Panc1 (cell line): Measurements from ENCODE around the gene ZNF579. TPM values are rescaled to one million over a fixed set of nuclear protein-coding genes. Genes with fewer than 3 reads are reported as not detected.
A peak's percentile ranks its signal among the peaks of the same experiment; 100 is the strongest.
"Not testable (repeated sequence)": the region's sequence is repeated elsewhere in the genome, so short reads cannot be mapped to it uniquely, and the experiment has no call there.

Source experiments
- ATAC-seq: fragments of 200-7000 bp; cut with Tn5 transposase; 2 replicates; pipeline ENCODE4 v1.9.1; 2020; ENCODE audit warnings: mild to moderate bottlenecking, moderate library complexity
- BruUV-seq: library from RNA; stranded (reverse); fragments of 400-500 nt; replicated peaks from 2 replicates; lab custom pipeline; 2021; lab: Mats Ljungman, UMichigan
- CTCF ChIA-PET: fragments of 300-600 bp; sonication (Branson Sonifier 250); formaldehyde crosslinking; loops from one replicate; lab custom pipeline; 2022; ENCODE audit warnings: antibody characterized with exemption; lab: Charles Lee
- POLR2A ChIA-PET: fragments of 300-600 bp; sonication (Branson Sonifier 250); formaldehyde crosslinking; loops from one replicate; lab custom pipeline; 2022; ENCODE audit warnings: antibody characterized with exemption; lab: Charles Lee
- DNase-seq: peaks from one replicate; pipeline ENCODE4 v3.0.0-alpha.2; 2010; ENCODE audit warnings: low read depth, low spot score
- H3K27ac ChIP-seq: 2 replicates; pipeline ENCODE4 v1.5.1; 2011; ENCODE audit warnings: mild to moderate bottlenecking, low read length, inconsistent platforms
- H3K27me3 ChIP-seq: fragments of 200-500 bp; sonication (Bioruptor generic); 2 replicates; pipeline ENCODE4 v1.6.0; 2014; ENCODE audit warnings: low read length, inconsistent platforms; ENCODE audit not compliant: control insufficient read depth, insufficient read depth
- H3K36me3 ChIP-seq: fragments of 200-500 bp; sonication (Bioruptor generic); 2 replicates; pipeline ENCODE4 v1.5.1; 2014; ENCODE audit warnings: inconsistent platforms, mild to moderate bottlenecking, low read length, moderate library complexity; ENCODE audit not compliant: control insufficient read depth, insufficient read depth
- H3K4me1 ChIP-seq: 2 replicates; pipeline ENCODE4 v1.5.1; 2011; ENCODE audit warnings: inconsistent platforms, mild to moderate bottlenecking, low read length, moderate library complexity; ENCODE audit not compliant: control insufficient read depth, insufficient read depth
- H3K4me3 ChIP-seq, 2 experiments: 2 replicates each; pipeline ENCODE4 v1.5.1; 2011 to 2012; ENCODE audit warnings: low read depth in 2 of 2, low read length in 2 of 2, mild to moderate bottlenecking in 2 of 2, inconsistent platforms in 1 of 2, moderate library complexity in 1 of 2
- H3K9me3 ChIP-seq: fragments of 200-500 bp; sonication (Bioruptor generic); 2 replicates; pipeline ENCODE4 v1.5.1; 2014; ENCODE audit warnings: low read depth, mild to moderate bottlenecking, inconsistent platforms, low read length, moderate library complexity; ENCODE audit not compliant: control insufficient read depth, insufficient read depth
- POLR2AphosphoS5 ChIP-seq: IDR thresholded peaks from 2 replicates; pipeline ENCODE4 v1.6.1; 2012; ENCODE audit warnings: mild to moderate bottlenecking, low read depth, low read length, moderate library complexity
- SIN3A ChIP-seq: IDR thresholded peaks from 2 replicates; pipeline ENCODE4 v1.6.1; 2012; ENCODE audit warnings: low read depth, mild to moderate bottlenecking, low read length, moderate library complexity, borderline replicate concordance; ENCODE audit not compliant: insufficient read depth
- TCF7L2 ChIP-seq: IDR thresholded peaks from 2 replicates; pipeline ENCODE4 v1.6.1; 2011; ENCODE audit warnings: mild to moderate bottlenecking, low read depth, low read length, inconsistent platforms
- in situ Hi-C: cut with HindIII; loops from 2 replicates; pipeline ENCODE4 v1.10.0; 2016; ENCODE audit warnings: low sequenced_read_pairs, low pct_unique_long_range_greater_than_20kb
- intact Hi-C: fragments of 100-400 bp; cut with micrococcal nuclease; formaldehyde crosslinking; loops from one replicate; pipeline ENCODE4 v1.10.0; 2022; ENCODE audit not compliant: unreplicated experiment
- total RNA-seq: library from RNA; stranded (reverse); gene quantifications from one replicate; pipeline ENCODE4 v1.2.1, GENCODE V29; 2021; ENCODE audit not compliant: unreplicated experiment
- TF ChIP-seq, protein P1 (sequence below), 2 experiments: IDR thresholded peaks; 2 replicates each; pipeline ENCODE4 v1.6.1; 2011 to 2012; ENCODE audit warnings: low read depth in 2 of 2, control low read depth in 1 of 2, low read length in 1 of 2, mild to moderate bottlenecking in 1 of 2, moderate library complexity in 1 of 2; ENCODE audit not compliant: insufficient read depth in 1 of 2
- TF ChIP-seq, protein P2 (sequence below): fragments of 450-650 bp; IDR thresholded peaks from 2 replicates; pipeline ENCODE4 v1.5.1; 2017; ENCODE audit warnings: mild to moderate bottlenecking

Gene ZNF579
- total RNA-seq, 1 experiment from 2014 or later: 39.5 TPM

DNA sequence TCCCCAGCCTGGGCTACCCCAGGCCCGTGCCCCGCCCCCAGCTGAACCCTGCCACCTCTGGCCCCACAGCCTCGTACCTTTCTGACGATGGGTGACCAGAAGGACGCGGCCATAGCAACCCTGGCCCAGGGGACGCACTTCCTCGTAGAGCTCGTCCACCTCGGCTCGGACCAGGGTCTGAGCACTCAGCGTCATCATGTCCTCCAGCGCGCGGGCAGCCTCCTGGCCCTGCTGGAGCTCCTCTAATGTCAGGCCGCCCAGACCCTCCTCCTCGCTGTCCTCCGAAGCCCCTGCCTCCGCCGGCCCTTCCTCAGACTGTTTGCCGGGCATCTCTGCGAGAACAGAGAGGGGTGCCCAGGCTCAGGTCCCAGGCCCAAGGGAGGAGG lies 44.7 kb downstream of the ZNF579 start:
- BruUV-seq: no TSS peak
- CTCF ChIA-PET: no interaction called here
- intact Hi-C loops: no loop called here

DNA sequence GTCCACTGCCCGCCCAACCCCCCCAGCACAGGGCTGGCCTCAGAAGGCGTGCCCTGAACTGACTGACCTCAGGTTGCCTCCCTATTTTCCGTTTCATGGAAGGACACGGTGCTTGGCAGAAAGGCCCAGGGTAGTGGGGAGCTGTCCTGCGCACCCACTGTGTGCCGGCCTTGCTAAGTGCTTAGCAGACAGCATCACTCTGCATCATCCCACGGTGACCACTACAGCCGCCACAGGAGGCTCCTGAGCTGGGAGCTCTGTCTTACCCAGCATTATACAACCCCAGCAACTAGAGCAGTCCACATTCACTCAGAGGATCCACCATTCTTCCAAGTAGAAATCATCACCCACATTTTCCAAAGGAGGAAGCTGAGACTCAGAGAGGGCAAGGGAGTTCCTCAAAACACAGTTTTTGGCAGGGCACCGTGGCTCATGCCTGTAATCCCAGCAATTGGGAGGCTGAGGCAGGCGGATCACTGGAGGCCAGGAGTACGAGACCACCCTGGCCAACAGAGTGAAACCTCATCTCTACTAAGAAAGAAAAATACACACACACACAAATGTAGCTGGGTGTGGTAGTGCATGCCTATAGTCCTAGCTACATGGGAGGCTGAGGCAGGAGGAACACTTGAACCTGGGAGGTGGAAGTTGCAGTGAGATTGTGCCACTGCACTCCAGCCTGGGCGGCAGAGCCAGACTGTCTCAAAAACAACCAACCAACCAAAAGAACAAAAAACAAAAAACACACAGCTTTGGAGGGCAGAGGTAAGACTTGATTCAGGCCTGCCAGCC lies 45.3 kb downstream of the ZNF579 start:
- ATAC-seq (peak; percentile 57; the same call in 1 of the 2 replicates), DNase-seq (no peak)
- ChIA-PET POLR2A (interaction anchor here (0.7 kb wide), 1 partner anchor 9 kb away, joined by 4 read pairs; no protein-coding TSS in a partner anchor), CTCF (interaction anchor here (0.5 kb wide), 1 partner anchor 89 kb away, joined by 6 read pairs; the partner anchor contains the start of gene ZNF784)
- TF ChIP-seq, protein P1, sequence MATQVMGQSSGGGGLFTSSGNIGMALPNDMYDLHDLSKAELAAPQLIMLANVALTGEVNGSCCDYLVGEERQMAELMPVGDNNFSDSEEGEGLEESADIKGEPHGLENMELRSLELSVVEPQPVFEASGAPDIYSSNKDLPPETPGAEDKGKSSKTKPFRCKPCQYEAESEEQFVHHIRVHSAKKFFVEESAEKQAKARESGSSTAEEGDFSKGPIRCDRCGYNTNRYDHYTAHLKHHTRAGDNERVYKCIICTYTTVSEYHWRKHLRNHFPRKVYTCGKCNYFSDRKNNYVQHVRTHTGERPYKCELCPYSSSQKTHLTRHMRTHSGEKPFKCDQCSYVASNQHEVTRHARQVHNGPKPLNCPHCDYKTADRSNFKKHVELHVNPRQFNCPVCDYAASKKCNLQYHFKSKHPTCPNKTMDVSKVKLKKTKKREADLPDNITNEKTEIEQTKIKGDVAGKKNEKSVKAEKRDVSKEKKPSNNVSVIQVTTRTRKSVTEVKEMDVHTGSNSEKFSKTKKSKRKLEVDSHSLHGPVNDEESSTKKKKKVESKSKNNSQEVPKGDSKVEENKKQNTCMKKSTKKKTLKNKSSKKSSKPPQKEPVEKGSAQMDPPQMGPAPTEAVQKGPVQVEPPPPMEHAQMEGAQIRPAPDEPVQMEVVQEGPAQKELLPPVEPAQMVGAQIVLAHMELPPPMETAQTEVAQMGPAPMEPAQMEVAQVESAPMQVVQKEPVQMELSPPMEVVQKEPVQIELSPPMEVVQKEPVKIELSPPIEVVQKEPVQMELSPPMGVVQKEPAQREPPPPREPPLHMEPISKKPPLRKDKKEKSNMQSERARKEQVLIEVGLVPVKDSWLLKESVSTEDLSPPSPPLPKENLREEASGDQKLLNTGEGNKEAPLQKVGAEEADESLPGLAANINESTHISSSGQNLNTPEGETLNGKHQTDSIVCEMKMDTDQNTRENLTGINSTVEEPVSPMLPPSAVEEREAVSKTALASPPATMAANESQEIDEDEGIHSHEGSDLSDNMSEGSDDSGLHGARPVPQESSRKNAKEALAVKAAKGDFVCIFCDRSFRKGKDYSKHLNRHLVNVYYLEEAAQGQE (IDR thresholded peaks at IDR 0.05; ENCODE audit: insufficient read depth in 1 of 2, low read depth in 2 of 2, low read length in 1 of 2): no peak
- TF ChIP-seq TCF7L2 (no peak), SIN3A (no peak), POLR2AphosphoS5 (no peak)
- TF ChIP-seq, protein P2, sequence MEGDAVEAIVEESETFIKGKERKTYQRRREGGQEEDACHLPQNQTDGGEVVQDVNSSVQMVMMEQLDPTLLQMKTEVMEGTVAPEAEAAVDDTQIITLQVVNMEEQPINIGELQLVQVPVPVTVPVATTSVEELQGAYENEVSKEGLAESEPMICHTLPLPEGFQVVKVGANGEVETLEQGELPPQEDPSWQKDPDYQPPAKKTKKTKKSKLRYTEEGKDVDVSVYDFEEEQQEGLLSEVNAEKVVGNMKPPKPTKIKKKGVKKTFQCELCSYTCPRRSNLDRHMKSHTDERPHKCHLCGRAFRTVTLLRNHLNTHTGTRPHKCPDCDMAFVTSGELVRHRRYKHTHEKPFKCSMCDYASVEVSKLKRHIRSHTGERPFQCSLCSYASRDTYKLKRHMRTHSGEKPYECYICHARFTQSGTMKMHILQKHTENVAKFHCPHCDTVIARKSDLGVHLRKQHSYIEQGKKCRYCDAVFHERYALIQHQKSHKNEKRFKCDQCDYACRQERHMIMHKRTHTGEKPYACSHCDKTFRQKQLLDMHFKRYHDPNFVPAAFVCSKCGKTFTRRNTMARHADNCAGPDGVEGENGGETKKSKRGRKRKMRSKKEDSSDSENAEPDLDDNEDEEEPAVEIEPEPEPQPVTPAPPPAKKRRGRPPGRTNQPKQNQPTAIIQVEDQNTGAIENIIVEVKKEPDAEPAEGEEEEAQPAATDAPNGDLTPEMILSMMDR: no peak
- no TSS peak for BruUV-seq
- Histone ChIP-seq H3K36me3 (no peaks in the 10 kb centered on the region), H3K4me3 (no peak overlapping the region), H3K27ac (no peak overlapping the region), H3K4me1 (peaks cover 6% of the 10 kb centered on the region), H3K27me3 (no peaks in the 10 kb centered on the region), H3K9me3 (no peaks in the 10 kb centered on the region)
- in situ Hi-C loops: no loop called here
- intact Hi-C loops: no loop called here

More for the DNA sequence above, 44.7 kb downstream of the ZNF579 start:
- no peak for DNase-seq
- POLR2A ChIA-PET: no interaction called here
- Histone ChIP-seq H3K27ac (no peak overlapping the region), H3K4me1 (peaks cover 6% of the 10 kb centered on the region), H3K9me3 (no peaks in the 10 kb centered on the region), H3K4me3 (no peak overlapping the region), H3K36me3 (no peaks in the 10 kb centered on the region), H3K27me3 (no peaks in the 10 kb centered on the region)
- in situ Hi-C loops: no loop called here
- TF ChIP-seq SIN3A: no peak
- TF ChIP-seq POLR2AphosphoS5: no peak
- no peak for TF ChIP-seq TCF7L2
- TF ChIP-seq, protein P1 (IDR thresholded peaks at IDR 0.05; ENCODE audit: insufficient read depth in 1 of 2, low read depth in 2 of 2, low read length in 1 of 2): no peak
- TF ChIP-seq, protein P2: no peak
- 0 out of 2 replicates have a peak, but pooled peaks have one; percentile 5 for ATAC-seq

DNA sequence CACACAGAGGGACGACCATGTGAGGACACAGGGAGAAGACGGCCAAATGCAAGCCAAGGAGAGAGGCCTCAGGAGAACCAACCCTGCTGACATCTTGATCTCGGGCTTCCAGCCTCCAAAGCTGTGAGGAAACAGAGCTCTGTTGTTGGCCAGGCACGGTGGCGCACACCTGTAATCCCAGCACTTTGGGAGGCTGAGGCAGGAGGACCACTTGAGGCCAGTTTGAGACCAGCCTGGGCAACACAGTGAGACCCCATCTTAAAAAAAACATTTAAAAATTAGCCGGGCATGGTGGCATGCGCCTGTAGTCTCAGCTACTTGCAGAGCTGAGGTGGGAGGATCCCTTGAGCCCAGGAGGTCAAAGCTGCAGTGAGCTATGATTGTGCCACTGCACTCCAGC lies 46.4 kb downstream of the ZNF579 start:
- H3K36me3 ChIP-seq, H3K27ac ChIP-seq, H3K4me1 ChIP-seq, CTCF ChIA-PET, intact Hi-C loops, ATAC-seq, BruUV-seq, POLR2A ChIA-PET, H3K9me3 ChIP-seq, H3K4me3 ChIP-seq, H3K27me3 ChIP-seq, DNase-seq, in situ Hi-C loops: not testable (repeated sequence)
